PFSK-1 (cell line): ENCODE measurements around the gene ARHGAP9.

Source experiments
- FOXP2 ChIP-seq: optimal IDR thresholded peaks from 2 replicates; pipeline ENCODE3; 2011; ENCODE audit warnings: borderline replicate concordance, control low read depth, inconsistent platforms; ENCODE audit not compliant: insufficient read depth; ENCODE audit errors: extremely low read length, extremely low read depth
- POLR2AphosphoS5 ChIP-seq: IDR thresholded peaks from 2 replicates; pipeline ENCODE4 v1.6.1; 2012; ENCODE audit warnings: low read depth, mild to moderate bottlenecking, control low read depth, low read length, moderate library complexity
- SIN3A ChIP-seq: IDR thresholded peaks from 2 replicates; pipeline ENCODE4 v1.6.1; 2012; ENCODE audit warnings: mild to moderate bottlenecking, low read length, moderate library complexity, borderline replicate concordance; ENCODE audit not compliant: insufficient read depth
- TAF1 ChIP-seq: IDR thresholded peaks from 2 replicates; pipeline ENCODE4 v1.6.1; 2012; ENCODE audit warnings: low read length, control low read depth, borderline replicate concordance; ENCODE audit not compliant: insufficient read depth
- TF ChIP-seq, protein P1 (sequence below), 2 experiments: IDR thresholded peaks; 2 replicates each; pipeline versions ENCODE4 v1.6.1 to v1.8.0; 2011 to 2012; ENCODE audit warnings: low read depth in 2 of 2, low read length in 2 of 2, control low read depth in 1 of 2, inconsistent platforms in 1 of 2, mild to moderate bottlenecking in 1 of 2, moderate library complexity in 1 of 2; ENCODE audit not compliant: insufficient read depth in 1 of 2

Gene ARHGAP9

DNA sequence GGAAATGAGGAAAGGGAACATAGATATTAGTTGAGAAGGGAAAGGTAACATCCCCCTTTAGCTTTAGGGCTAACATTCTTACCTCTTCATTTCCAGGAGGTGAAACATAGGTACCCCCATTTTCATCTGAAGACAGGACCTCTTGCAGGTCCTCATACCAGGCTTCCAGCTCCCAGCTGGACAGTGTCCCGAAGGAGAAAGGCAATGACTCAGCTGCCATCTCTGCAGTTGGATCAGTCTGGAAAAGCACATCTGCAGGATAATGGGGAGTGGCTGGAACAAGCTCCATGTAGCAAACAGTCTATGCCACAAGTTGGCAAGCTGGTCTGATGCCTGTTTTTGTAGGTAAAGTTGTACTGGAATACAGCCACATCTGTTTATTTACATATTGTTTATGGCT, 37.5 kb upstream of the ARHGAP9 start:
- TF ChIP-seq, protein P1, sequence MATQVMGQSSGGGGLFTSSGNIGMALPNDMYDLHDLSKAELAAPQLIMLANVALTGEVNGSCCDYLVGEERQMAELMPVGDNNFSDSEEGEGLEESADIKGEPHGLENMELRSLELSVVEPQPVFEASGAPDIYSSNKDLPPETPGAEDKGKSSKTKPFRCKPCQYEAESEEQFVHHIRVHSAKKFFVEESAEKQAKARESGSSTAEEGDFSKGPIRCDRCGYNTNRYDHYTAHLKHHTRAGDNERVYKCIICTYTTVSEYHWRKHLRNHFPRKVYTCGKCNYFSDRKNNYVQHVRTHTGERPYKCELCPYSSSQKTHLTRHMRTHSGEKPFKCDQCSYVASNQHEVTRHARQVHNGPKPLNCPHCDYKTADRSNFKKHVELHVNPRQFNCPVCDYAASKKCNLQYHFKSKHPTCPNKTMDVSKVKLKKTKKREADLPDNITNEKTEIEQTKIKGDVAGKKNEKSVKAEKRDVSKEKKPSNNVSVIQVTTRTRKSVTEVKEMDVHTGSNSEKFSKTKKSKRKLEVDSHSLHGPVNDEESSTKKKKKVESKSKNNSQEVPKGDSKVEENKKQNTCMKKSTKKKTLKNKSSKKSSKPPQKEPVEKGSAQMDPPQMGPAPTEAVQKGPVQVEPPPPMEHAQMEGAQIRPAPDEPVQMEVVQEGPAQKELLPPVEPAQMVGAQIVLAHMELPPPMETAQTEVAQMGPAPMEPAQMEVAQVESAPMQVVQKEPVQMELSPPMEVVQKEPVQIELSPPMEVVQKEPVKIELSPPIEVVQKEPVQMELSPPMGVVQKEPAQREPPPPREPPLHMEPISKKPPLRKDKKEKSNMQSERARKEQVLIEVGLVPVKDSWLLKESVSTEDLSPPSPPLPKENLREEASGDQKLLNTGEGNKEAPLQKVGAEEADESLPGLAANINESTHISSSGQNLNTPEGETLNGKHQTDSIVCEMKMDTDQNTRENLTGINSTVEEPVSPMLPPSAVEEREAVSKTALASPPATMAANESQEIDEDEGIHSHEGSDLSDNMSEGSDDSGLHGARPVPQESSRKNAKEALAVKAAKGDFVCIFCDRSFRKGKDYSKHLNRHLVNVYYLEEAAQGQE (IDR thresholded peaks at IDR 0.05; ENCODE audit: insufficient read depth in 1 of 2, low read depth in 2 of 2, low read length in 2 of 2): no peak
- TF ChIP-seq POLR2AphosphoS5 (no peak), SIN3A (no peak), FOXP2 (no peak), TAF1 (no peak)

DNA sequence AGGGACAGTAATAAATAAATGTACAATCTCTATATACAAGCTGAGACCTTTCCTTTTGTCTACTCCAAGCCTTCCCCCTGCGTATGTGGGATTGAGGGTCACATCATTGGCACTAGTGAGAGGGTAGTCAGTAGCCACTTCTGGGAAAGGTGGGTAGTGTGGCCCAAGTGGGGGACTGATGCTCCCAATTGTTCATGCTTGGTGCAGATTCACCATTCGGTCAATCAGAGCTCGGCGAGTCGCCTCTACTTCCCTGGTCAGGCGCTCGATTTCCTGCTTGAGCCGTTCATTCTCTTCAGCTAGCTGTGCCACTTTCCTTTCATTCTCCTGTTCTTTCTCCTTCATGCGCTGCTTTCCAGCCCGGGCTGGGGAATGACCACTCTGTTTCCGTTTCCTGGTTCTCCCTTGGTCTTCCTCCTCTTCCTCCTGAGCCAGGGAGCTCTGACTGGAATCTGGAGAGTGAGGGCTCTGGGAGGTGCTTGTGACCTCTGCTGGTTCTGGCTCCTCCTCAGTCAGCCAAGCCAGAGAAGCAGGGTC, 37.0 kb upstream of the ARHGAP9 start:
- no peak; the same call in 1 of the 2 replicates for TF ChIP-seq TAF1
- TF ChIP-seq POLR2AphosphoS5: peak; percentile 42
- TF ChIP-seq, protein P1 (IDR thresholded peaks at IDR 0.05; ENCODE audit: insufficient read depth in 1 of 2, low read depth in 2 of 2, low read length in 2 of 2): no peak

DNA sequence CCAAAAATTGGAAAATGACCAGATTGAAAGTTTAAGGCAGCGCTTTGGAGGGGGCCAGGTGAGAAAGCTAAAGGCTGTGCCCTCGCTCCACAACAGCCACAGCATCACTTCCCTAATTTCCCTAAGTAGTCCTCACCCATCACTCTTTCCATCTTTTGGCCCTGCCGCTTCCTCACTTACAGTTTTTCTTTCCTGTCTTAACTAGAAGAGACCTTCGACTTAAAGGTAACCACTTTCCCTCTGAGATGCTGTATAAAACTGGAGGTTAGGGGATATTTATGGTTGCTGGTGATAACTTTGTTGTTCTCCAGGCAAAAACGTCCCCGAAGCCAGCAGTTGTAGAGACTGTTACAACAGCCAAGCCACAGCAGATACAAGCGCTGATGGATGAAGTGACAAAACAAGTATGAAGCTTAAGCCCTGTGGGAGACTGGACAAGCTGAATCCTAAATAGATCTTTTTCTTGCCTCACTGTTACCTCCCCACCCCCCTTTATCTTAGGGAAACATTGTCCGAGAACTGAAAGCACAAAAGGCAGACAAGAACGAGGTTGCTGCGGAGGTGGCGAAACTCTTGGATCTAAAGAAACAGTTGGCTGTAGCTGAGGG, 36.4 kb upstream of the ARHGAP9 start:
- TF ChIP-seq, protein P1 (IDR thresholded peaks at IDR 0.05; ENCODE audit: insufficient read depth in 1 of 2, low read depth in 2 of 2, low read length in 2 of 2): no peak
- no peak for TF ChIP-seq TAF1
- peak; percentile 33; the same call in 1 of the 2 replicates for TF ChIP-seq POLR2AphosphoS5
- TF ChIP-seq FOXP2: no peak
- no peak for TF ChIP-seq SIN3A

DNA sequence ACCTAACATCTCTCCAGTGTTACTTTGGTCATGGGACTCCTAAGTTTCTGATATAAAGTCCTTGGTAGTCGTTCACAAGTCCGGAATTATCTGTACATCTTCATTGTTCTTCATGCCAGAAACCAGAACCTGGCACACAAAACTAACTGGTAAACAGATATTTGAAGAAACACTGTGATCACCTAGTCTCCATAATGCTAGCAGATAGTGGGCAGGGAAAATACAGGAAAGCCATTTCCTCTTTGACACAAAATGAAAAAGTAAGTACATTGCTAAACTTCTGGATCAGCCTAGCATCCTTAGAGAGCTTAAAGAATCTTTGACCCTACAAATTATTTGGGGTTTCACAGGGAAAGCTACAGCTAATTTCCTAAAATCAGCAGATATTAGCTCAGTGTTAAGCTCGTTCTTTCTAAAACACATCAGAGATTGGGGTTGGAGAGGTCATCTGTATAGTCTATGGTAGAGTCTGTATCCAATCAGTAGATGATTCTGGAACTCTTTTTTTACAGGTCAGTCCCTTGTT, 35.8 kb upstream of the ARHGAP9 start:
- no peak for TF ChIP-seq SIN3A
- no peak; the same call in 1 of the 2 replicates for TF ChIP-seq POLR2AphosphoS5
- TF ChIP-seq FOXP2: no peak
- TF ChIP-seq, protein P1 (IDR thresholded peaks at IDR 0.05; ENCODE audit: insufficient read depth in 1 of 2, low read depth in 2 of 2, low read length in 2 of 2): no peak
